B cell (primary cell): Measurements from ENCODE around the gene FMN1. TPM values are rescaled to one million over a fixed set of nuclear protein-coding genes. Genes with fewer than 3 reads are reported as not detected.

ENCODE experiments used
- ATAC-seq: fragments of 200-7000 bp; cut with Tn5 transposase; one replicate; pipeline ENCODE4 v1.10.0; 2021; ENCODE audit warnings: low read depth, mild to moderate bottlenecking, moderate number of reproducible peaks, moderate library complexity
- CTCF ChIA-PET: fragments of 350-600 bp; sonication (Branson Sonifier 250); formaldehyde crosslinking; loops from one replicate; lab custom pipeline; 2021; ENCODE audit warnings: antibody characterized with exemption, inconsistent platforms; lab: Charles Lee
- POLR2A ChIA-PET: fragments of 350-600 bp; sonication (Branson Sonifier 250); formaldehyde crosslinking; loops from one replicate; lab custom pipeline; 2021; ENCODE audit warnings: antibody characterized with exemption; lab: Charles Lee
- DNase-seq: peaks from one replicate; pipeline ENCODE4 v3.0.0; 2013
- H2AFZ ChIP-seq: 2 replicates; pipeline ENCODE4 v1.6.1; 2012; ENCODE audit warnings: mild to moderate bottlenecking, low read depth, low read length; ENCODE audit not compliant: insufficient read depth, poor library complexity, severe bottlenecking
- H3K27ac ChIP-seq, 2 donors: 1 replicate in 1 of 2; 2 replicates in 1 of 2; pipeline ENCODE4 v1.5.1; 2012 to 2013; ENCODE audit warnings: low read length in 2 of 2, mild to moderate bottlenecking in 2 of 2, moderate library complexity in 1 of 2
- H3K27me3 ChIP-seq, 4 experiments: fragments of 200-600 bp in 1 of 4; sonication (generic) in 1 of 4; replicated peaks in 1 of 4; 1 replicate in 2 of 4; 2 replicates in 2 of 4; pipeline versions ENCODE4 v1.6.1 to v1.7.0; 2013 to 2016; ENCODE audit warnings: low read length in 3 of 4, mild to moderate bottlenecking in 2 of 4, mixed read lengths in 1 of 4, moderate library complexity in 1 of 4; ENCODE audit not compliant: insufficient read depth in 4 of 4, control insufficient read depth in 3 of 4; ENCODE audit errors: control extremely low read depth in 1 of 4
- H3K36me3 ChIP-seq, 2 experiments: replicated peaks in 1 of 2; 1 replicate in 1 of 2; 2 replicates in 1 of 2; pipeline versions ENCODE4 v1.6.1 to v1.7.1; 2013; ENCODE audit warnings: low read length in 1 of 2; ENCODE audit not compliant: insufficient read depth in 2 of 2, control insufficient read depth in 1 of 2; ENCODE audit errors: control extremely low read depth in 1 of 2, extremely low read depth in 1 of 2
- H3K4me1 ChIP-seq, 2 donors: fragments of 200-600 bp in 1 of 2; sonication (generic) in 1 of 2; 1 replicate in 1 of 2; 2 replicates in 1 of 2; pipeline versions ENCODE4 v1.5.1 to v1.6.1; 2013 to 2017; ENCODE audit warnings: low read length in 2 of 2; ENCODE audit not compliant: control insufficient read depth in 2 of 2, insufficient read depth in 2 of 2
- H3K4me2 ChIP-seq: replicated peaks from 2 replicates; pipeline ENCODE3; 2012; ENCODE audit warnings: mild to moderate bottlenecking, low read depth, low read length; ENCODE audit not compliant: poor library complexity, severe bottlenecking
- H3K4me3 ChIP-seq, 5 experiments: fragments of 200-600 bp in 1 of 5; sonication (generic) in 1 of 5; 1 replicate in 3 of 5; 2 replicates in 2 of 5; pipeline versions ENCODE4 v1.5.1 to v1.7.0; 2011 to 2016; ENCODE audit warnings: low read length in 4 of 5, mild to moderate bottlenecking in 4 of 5, low read depth in 2 of 5, control low read depth in 1 of 5, moderate library complexity in 1 of 5; ENCODE audit not compliant: insufficient read depth in 1 of 5; ENCODE audit errors: control extremely low read depth in 1 of 5, extremely low read depth in 1 of 5
- H3K79me2 ChIP-seq: fragments of 200-600 bp; sonication (generic); one replicate; pipeline ENCODE4 v1.6.0; 2016; ENCODE audit warnings: low read length; ENCODE audit not compliant: control insufficient read depth, insufficient read depth
- H3K9ac ChIP-seq: fragments of 200-600 bp; sonication (generic); 2 replicates; pipeline ENCODE4 v1.6.1; 2017; ENCODE audit warnings: mild to moderate bottlenecking, low read length, moderate library complexity
- H3K9me3 ChIP-seq, 3 donors: one replicate each; pipeline versions ENCODE4 v1.6.1 to v1.7.1; 2013; ENCODE audit warnings: low read length in 2 of 3; ENCODE audit not compliant: control insufficient read depth in 2 of 3, insufficient read depth in 1 of 3; ENCODE audit errors: control extremely low read depth in 1 of 3
- H4K20me1 ChIP-seq: 2 replicates; pipeline ENCODE4 v1.6.0; 2012; ENCODE audit warnings: mild to moderate bottlenecking, low read length; ENCODE audit not compliant: insufficient read depth, control insufficient read depth, poor library complexity, severe bottlenecking
- H3K27ac Mint-ChIP-seq: one replicate; pipeline ENCODE4 v1.8.0; 2021; ENCODE audit warnings: mixed read lengths
- H3K27me3 Mint-ChIP-seq: one replicate; pipeline ENCODE4 v1.8.0; 2021; ENCODE audit warnings: mixed read lengths
- H3K4me1 Mint-ChIP-seq: one replicate; pipeline ENCODE4 v1.8.0; 2021; ENCODE audit warnings: mixed read lengths
- H3K4me3 Mint-ChIP-seq: one replicate; pipeline ENCODE4 v1.8.0; 2021; ENCODE audit warnings: mixed read lengths
- H3K9me3 Mint-ChIP-seq: one replicate; pipeline ENCODE4 v1.8.0; 2022; ENCODE audit warnings: mixed read lengths; ENCODE audit not compliant: insufficient read depth
- EZH2 ChIP-seq: IDR thresholded peaks from 2 replicates; pipeline ENCODE4 v1.6.1; 2012; ENCODE audit warnings: borderline replicate concordance, low read depth, mild to moderate bottlenecking, moderate library complexity, low read length; ENCODE audit not compliant: insufficient read depth, poor library complexity, severe bottlenecking
- WGBS: methylation state at CpG from one replicate; pipeline ENCODE4 v1.1.5; 2013; ENCODE audit warnings: missing lambda C conversion rate; ENCODE audit not compliant: insufficient coverage; 5-methylcytosine and 5-hydroxymethylcytosine counted together
- intact Hi-C: fragments of 100-400 bp; cut with micrococcal nuclease; formaldehyde crosslinking; loops from one replicate; pipeline ENCODE4 v1.10.0; 2022
- polyA plus RNA-seq: library from polyadenylated mRNA; depleted of rRNA; stranded (reverse); fragments of >200 nt; gene quantifications from 2 replicates; pipeline ENCODE4 v1.2.3, GENCODE V29; 2012
- total RNA-seq, 2 donors: library from RNA; stranded (reverse); fragments of 120-200 nt in 1 of 2; gene quantifications; 1 replicate in 1 of 2; 2 replicates in 1 of 2; pipeline versions ENCODE4 v1.2.3 to v1.2.4, GENCODE V29; 2013 to 2022
- TF ChIP-seq, protein P1 (sequence below): fragments of 200-600 bp; IDR thresholded peaks from one replicate; pipeline ENCODE4 v1.8.0; 2022; ENCODE audit warnings: antibody characterized with exemption, mild to moderate bottlenecking

FMN1 gene
- total and polyA plus RNA-seq, 2 donors (not counting 1 experiment from before 2014, with no cell fraction given): 0.21 to 0.96 TPM

DNA sequence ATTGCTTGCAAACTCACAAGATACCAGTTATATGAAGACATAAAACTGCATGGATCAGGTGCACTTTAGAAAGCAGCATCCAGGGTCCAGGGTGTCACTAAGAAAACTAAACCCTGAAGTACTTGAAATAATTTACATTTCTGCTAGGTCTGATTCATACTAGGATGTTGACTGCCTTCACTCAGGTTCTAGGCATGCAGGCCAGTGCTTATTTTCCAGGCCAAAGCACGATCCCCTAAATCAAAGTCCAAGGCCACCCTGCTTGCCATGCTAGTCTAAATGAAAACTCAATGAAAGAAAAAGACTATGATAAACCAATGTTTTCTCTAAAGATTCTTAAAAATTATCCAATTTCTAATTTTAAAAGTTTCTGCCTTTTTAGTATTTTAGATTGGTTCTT lies 427.3 kb downstream of the FMN1 start:
- no peak overlapping the region for H3K27ac Mint-ChIP-seq
- H3K4me1 Mint-ChIP-seq: no peaks in the 10 kb centered on the region
- Histone ChIP-seq H2AFZ (no peak overlapping the region), H4K20me1 (no peaks in the 10 kb centered on the region), H3K9ac (no peak overlapping the region), H3K4me1 (no peaks in the 10 kb centered on the region), H3K9me3 (no peaks in the 10 kb centered on the region), H3K36me3 (no peaks in the 10 kb centered on the region), H3K4me3 (no peak overlapping the region), H3K27ac (no peak overlapping the region), H3K4me2 (no peak overlapping the region), H3K79me2 (no peaks in the 10 kb centered on the region), H3K27me3 (no peaks in the 10 kb centered on the region)
- POLR2A ChIA-PET: no interaction called here
- H3K4me3 Mint-ChIP-seq: no peak overlapping the region
- no peak for DNase-seq
- intact Hi-C loops: no loop called here
- ATAC-seq: no peak
- H3K27me3 Mint-ChIP-seq: peaks cover 10% of the 10 kb centered on the region
- CTCF ChIA-PET: no interaction called here
- no CpG with 5 or more reads among the region's 1 CpG for WGBS
- no peak for TF ChIP-seq EZH2
- TF ChIP-seq, protein P1, sequence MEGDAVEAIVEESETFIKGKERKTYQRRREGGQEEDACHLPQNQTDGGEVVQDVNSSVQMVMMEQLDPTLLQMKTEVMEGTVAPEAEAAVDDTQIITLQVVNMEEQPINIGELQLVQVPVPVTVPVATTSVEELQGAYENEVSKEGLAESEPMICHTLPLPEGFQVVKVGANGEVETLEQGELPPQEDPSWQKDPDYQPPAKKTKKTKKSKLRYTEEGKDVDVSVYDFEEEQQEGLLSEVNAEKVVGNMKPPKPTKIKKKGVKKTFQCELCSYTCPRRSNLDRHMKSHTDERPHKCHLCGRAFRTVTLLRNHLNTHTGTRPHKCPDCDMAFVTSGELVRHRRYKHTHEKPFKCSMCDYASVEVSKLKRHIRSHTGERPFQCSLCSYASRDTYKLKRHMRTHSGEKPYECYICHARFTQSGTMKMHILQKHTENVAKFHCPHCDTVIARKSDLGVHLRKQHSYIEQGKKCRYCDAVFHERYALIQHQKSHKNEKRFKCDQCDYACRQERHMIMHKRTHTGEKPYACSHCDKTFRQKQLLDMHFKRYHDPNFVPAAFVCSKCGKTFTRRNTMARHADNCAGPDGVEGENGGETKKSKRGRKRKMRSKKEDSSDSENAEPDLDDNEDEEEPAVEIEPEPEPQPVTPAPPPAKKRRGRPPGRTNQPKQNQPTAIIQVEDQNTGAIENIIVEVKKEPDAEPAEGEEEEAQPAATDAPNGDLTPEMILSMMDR: no peak
- H3K9me3 Mint-ChIP-seq: no peaks in the 10 kb centered on the region

DNA sequence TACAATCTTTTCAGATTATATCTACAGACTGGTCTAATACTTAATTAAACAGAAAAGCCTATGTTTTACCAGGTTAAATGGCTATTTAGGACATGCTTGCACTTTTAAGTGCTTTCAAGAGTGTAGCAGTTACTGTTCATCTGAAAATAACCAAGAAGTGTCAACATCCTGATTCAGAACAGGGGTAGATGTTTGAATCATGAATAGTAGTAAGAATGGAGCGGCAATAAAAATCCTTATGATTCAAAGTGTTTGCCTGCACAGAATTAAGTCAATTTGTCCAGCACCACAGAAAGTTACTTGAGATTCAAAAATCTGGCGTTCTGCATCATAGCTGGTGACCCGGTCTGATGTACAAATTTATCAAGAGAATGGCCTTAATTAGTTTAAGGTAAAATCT lies 428.4 kb downstream of the FMN1 start:
- intact Hi-C loops: no loop called here
- Histone ChIP-seq H3K36me3 (no peaks in the 10 kb centered on the region), H4K20me1 (no peaks in the 10 kb centered on the region), H3K27ac (no peak overlapping the region), H3K9me3 (no peaks in the 10 kb centered on the region), H3K4me2 (no peak overlapping the region), H3K27me3 (peaks cover 0 to 5% (median 2%) of the 10 kb centered on the region in 4 experiments), H3K4me3 (no peak overlapping the region), H2AFZ (no peak overlapping the region), H3K9ac (no peak overlapping the region), H3K79me2 (no peaks in the 10 kb centered on the region), H3K4me1 (no peaks in the 10 kb centered on the region)
- ATAC-seq: no peak
- no peak overlapping the region for H3K27ac Mint-ChIP-seq
- no peaks in the 10 kb centered on the region for H3K9me3 Mint-ChIP-seq
- POLR2A ChIA-PET: no interaction called here
- no peak for DNase-seq
- H3K4me1 Mint-ChIP-seq: no peaks in the 10 kb centered on the region
- WGBS: 0% methylated on average over 1 of the region's 3 CpGs
- no peak overlapping the region for H3K4me3 Mint-ChIP-seq
- H3K27me3 Mint-ChIP-seq: peaks cover 17% of the 10 kb centered on the region
- CTCF ChIA-PET: no interaction called here
- TF ChIP-seq, protein P1: no peak
- TF ChIP-seq EZH2: no peak
